DMS79 treated with DMSO at 0.1 percent for 48 hours (cell line): ENCODE data around the gene ERO1B.

Experiments
- DNase-seq: peaks from one replicate; lab custom pipeline; 2025; lab: John Stamatoyannopoulos, UW

Gene ERO1B

GRCh38 chr1:236253918-236254637, 27.7 kb downstream of the ERO1B start:
- DNase-seq = no peak

GRCh38 chr1:236253119-236253518, 28.6 kb downstream of the ERO1B start:
- no peak for DNase-seq

DNA sequence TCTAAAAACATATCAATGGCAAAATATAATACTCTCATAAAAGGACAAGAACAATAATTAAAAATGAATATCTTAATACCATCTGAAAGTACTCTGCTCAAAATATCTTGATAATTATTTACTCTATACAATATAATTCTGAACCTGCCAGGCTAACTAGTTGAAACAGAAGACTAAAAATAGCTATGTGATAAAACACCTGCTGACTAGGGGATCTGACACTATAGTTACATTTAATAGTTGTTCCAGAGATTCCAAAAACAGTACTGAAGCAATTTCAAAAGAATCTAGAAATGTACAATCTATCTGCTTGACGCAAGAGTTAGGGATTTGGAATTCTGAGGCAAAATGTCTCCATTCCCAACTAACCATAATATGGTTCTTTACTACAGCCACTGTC, 30.2 kb downstream of the ERO1B start:
- no peak for DNase-seq

GRCh38 chr1:236247286-236247685, 34.5 kb downstream of the ERO1B start:
- no peak for DNase-seq

DNA sequence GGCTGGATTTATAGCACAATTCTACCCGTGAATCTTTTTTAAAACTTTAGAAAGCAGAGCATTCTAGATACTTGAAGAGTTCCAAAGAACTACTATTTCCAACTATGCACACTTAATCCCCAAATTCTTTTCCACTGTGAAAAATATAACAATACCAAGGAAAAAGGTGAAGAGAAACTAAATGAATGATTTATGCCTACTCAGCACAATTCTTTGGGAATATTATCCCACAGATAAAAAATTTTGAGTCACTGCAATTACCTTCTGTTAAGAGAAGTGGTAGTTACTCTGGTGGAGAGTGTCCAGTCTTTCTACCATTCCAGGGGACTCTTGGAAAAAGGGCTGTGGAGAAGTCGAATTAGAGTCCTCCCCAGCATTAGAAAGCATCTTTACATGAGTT, 39.2 kb downstream of the ERO1B start:
- no peak for DNase-seq

- no peak for DNase-seq
These were observed 41.1 kb downstream of the ERO1B start for GRCh38 chr1:236240675-236241074.

- no peak for DNase-seq
These were observed 42.6 kb downstream of the ERO1B start for GRCh38 chr1:236239092-236239585.

GRCh38 chr1:236235116-236235515, 46.6 kb downstream of the ERO1B start:
- no peak for DNase-seq

DNA sequence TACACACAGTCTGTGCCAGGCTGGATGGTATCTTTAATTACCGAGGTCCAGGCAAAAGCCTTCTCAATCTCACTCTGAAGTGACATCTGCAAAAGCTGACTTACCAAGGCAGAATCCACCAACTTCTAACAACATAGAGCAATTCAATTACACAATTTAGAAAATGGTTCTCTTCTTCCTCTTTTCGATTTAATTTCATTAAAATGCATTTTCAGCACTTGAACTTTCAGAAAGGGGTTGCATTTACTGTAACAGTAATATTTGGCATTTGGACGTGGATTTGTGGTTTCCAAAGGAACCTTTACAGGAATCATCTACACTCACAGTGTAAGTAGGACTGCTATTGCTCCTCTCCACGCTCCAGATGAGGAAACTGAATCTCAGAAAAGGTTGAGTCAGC, 53.3 kb downstream of the ERO1B start:
- DNase-seq = no peak

DNA sequence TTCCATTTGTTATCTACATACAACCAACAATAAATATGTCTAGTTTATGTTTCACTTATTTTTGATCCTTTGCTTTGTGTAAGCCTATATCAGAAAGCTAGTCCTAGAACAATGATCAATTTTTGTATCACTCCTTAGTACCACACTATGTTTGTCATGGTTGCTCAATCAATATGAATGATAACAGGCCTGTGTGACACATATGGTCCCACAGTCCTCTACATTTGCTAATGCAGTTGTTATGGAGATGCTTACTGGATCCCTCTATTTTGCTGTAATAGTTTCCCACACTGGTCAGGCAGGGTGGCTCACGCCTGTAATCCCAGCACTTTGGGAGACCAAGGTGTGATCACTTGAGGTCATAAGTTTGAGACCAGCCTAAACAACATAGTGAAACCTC, 59.1 kb downstream of the ERO1B start:
- no peak for DNase-seq

- no peak for DNase-seq
These were observed 61.3 kb downstream of the ERO1B start for GRCh38 chr1:236220473-236220872.

DNA sequence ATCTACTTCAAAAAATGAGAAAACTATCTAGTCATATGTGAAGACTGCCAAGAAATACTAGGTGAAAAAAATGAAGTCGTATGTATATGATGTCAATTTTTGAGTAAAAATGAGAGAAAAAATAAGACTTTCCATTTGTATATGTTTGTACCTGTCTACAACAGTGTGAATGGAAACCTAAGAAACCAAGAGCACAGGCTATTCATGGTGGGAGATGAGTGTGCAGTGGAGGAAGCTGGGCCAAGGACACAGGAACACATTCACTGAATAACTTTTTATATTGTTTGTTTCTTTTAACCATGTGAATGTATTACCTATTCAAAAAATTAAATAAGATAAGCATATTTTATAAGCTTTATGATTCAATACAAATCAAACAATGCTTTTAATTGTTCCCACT, 67.0 kb downstream of the ERO1B start:
- DNase-seq = no peak

GRCh38 chr1:236213534-236213933, 68.2 kb downstream of the ERO1B start:
- DNase-seq = no peak

GRCh38 chr1:236211815-236212214, 69.9 kb downstream of the ERO1B start:
- no peak for DNase-seq

DNA sequence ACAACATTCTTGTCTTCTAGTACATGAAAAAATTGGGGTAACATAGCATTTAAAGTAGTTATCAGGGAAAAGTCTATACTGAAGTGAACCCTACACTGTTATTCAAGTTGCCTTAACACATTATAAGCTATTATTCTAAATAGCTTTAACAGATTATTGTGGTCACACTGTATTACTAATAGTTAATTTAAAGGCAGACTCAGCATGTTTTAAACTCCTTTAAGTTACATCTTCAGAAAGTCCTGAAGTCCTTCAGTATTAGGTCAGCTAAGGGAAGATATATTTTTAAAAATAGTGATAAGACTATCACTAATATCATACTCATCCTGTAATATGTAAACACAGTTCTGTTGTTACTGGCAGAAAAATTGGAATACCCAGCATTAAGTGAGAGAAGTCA, 72.0 kb downstream of the ERO1B start:
- DNase-seq = no peak

DNA sequence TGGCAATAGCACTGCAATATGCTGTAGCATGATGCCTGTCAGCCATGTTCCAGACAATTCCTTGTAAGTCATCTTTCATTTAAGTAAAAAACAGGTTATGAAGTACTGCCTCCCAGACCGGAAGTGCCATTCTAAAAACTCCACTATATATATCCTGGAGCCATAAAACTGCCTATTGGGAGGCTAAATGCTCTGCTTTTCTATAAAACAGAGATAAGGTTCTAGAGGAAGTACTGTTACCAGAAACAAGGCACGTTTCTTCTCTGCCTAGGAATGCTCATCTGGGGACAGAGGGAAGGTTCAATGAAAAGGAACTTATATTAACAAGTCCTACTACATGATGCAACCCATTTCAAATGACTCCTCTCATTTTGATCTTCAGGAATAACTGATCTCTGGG, 72.6 kb downstream of the ERO1B start:
- no peak for DNase-seq

DNA sequence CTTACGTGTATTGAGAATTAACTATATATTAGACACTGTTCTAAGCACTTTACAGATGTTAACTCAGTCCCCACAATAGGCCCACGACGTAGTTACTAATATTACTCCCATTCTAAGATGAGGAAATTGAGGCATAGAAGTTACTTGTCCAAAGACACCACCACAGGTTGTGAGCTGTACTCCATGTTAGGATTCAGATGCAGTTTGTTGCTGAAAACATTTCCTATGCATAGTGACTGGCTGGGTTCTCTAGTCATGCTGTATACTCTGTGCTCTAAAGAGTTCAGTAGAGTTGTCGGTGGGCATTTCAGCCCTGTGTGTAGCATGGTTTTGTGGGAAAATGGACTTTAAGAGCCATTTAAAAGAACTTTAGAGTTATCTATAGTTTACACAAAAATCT, 74.2 kb downstream of the ERO1B start:
- no peak for DNase-seq

GRCh38 chr1:236207121-236207520, 74.6 kb downstream of the ERO1B start:
- no peak for DNase-seq

- DNase-seq = no peak
These were observed 75.2 kb downstream of the ERO1B start for GRCh38 chr1:236206548-236206947.

DNA sequence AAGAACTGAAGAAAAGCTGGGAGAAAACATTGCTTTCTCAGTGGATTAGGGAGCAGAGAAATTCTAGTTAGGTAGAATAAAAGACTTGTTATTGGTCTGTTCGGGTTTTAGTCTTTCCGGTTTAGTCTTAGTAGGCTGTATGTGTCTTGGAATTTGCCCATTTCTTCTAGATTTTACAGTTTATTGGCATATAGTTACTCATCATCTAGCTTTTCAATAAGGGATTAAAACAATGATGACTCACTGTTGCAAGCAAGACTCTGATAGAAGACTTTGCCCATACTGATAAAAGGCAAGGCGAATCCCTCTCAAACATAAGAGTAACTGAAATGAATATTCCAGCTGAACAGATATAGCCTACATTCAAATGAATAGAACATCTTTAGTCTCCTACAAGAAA, 77.1 kb downstream of the ERO1B start:
- no peak for DNase-seq

- DNase-seq = no peak
These were observed 77.7 kb downstream of the ERO1B start for GRCh38 chr1:236204039-236204438.

GRCh38 chr1:236201786-236202185, 80.0 kb downstream of the ERO1B start:
- no peak for DNase-seq

DNA sequence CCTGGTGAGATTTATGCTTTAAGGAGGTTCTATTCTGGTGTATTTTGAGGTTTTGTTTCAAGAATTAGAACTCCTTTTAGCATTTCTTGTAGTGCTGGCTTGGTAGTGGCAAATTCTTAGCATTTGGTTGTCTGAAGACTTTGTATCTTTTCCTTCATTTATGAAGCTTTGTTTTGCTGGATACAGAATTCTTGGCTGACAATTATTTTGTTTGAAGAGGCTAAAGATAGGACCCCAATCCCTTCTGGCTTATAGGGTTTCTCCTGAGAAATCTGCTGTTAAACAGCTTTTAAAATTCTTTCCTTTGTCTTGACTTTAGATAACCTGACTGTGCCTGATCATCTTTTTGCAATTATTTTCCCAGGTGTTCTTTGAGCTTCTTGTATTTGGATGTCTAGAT, 80.8 kb downstream of the ERO1B start:
- no peak for DNase-seq

DNA sequence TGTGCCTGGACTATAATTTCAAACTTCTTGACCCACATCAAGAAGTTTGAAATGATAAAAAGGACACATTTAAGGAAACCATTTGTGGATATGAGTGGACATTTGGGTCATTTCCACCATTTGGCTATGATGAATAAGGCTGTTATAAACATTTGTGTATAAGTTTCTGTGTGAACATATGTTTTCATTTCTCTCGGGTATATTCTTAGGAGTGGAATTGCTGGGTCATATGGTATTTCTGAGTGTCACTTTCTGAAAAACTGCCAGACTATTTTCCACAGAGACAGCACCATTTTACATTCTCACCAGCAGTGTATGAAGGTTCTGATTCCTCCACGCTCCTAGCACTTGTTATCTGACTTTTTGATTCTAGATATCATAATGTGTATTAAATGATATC, 88.6 kb downstream of the ERO1B start:
- no peak for DNase-seq
